ENCODE measurements around the gene DNMT3L. TPM values are rescaled to one million over a fixed set of nuclear protein-coding genes. Genes with fewer than 3 reads are reported as not detected.

The DNMT3L gene
- total and polyA plus RNA-seq, 2 experiments from 2014 or later = 0.27 TPM; not detected in 1

DNA sequence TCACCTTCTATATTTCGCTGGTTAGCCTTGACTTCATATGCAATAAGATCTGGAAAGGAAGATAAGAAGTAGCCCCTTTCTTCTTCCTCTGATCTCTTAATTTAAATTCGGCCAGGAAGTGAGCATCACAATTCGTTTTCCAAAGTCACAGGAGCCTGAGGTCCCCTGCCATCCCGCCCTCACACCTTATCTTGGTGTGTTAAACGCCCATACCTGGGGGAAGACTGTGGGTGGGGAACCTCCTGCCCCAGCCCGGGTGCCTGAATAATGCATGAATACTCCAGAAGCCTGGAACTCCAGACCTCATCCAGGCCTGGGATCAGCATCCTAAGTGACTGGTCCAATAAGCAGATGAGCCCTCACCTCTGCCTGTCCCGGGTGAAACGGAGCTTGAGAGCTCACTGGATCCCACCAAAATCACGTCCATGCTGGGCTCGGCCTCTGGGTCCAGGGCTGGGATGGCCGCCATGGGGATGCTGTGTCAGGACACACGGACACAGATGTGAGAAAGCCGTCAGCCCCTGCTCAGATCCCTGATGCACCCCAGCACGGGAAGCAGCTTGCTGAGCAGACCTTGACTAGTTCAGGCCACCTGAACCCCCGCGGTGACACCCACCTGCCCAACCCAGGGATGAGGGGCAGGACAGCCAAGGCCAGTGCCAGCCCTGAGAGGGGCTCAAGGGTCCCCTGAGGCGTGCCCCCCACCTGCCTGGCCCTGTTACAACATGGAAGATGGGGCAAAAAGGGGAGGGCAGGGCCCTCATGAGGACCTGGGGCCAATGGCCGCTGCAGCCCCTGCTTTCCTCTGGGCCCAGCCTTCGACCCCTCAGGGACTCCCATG lies 686 bp downstream of the DNMT3L start (continued):
- TF ChIP-seq CTCF (conservative IDR thresholded peaks at IDR 0.05; ENCODE audit: low read depth in 2 of 2) = no peak
- no peak for TF ChIP-seq EZH2 (IDR thresholded peaks at IDR 0.05; ENCODE audit: low read depth, unreplicated experiment)
- TF ChIP-seq POLR2AphosphoS5 (IDR thresholded peaks at IDR 0.05; ENCODE audit: low read depth) = no peak
- TF ChIP-seq, protein P1, sequence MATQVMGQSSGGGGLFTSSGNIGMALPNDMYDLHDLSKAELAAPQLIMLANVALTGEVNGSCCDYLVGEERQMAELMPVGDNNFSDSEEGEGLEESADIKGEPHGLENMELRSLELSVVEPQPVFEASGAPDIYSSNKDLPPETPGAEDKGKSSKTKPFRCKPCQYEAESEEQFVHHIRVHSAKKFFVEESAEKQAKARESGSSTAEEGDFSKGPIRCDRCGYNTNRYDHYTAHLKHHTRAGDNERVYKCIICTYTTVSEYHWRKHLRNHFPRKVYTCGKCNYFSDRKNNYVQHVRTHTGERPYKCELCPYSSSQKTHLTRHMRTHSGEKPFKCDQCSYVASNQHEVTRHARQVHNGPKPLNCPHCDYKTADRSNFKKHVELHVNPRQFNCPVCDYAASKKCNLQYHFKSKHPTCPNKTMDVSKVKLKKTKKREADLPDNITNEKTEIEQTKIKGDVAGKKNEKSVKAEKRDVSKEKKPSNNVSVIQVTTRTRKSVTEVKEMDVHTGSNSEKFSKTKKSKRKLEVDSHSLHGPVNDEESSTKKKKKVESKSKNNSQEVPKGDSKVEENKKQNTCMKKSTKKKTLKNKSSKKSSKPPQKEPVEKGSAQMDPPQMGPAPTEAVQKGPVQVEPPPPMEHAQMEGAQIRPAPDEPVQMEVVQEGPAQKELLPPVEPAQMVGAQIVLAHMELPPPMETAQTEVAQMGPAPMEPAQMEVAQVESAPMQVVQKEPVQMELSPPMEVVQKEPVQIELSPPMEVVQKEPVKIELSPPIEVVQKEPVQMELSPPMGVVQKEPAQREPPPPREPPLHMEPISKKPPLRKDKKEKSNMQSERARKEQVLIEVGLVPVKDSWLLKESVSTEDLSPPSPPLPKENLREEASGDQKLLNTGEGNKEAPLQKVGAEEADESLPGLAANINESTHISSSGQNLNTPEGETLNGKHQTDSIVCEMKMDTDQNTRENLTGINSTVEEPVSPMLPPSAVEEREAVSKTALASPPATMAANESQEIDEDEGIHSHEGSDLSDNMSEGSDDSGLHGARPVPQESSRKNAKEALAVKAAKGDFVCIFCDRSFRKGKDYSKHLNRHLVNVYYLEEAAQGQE (IDR thresholded peaks at IDR 0.05; ENCODE audit: unreplicated experiment) = no peak

GRCh38 chr21:44260066-44260465 lies 1.6 kb downstream of the DNMT3L start:
- ATAC-seq = no peak
- no peak overlapping the region for H3K4me3 Mint-ChIP-seq
- Histone ChIP-seq H3K79me2 (replicated peaks; ENCODE audit: insufficient read depth) (no peaks in the 10 kb centered on the region), H3K4me3 (no peak overlapping the region), H2AFZ (no peak overlapping the region), H3K4me2 (no peak overlapping the region), H3K36me3 (ENCODE audit: insufficient read depth) (no peaks in the 10 kb centered on the region), H3K27me3 (ENCODE audit: insufficient read depth) (no peaks in the 10 kb centered on the region), H3K9me2 (ENCODE audit: insufficient read depth) (no peaks in the 10 kb centered on the region), H4K20me1 (replicated peaks; ENCODE audit: insufficient read depth) (no peaks in the 10 kb centered on the region), H3K27ac (ENCODE audit: low read depth) (no peak overlapping the region), H3K4me1 (ENCODE audit: insufficient read depth) (no peaks in the 10 kb centered on the region; the same call in 1 of the 2 replicates), H3F3A (replicated peaks; ENCODE audit: low read depth) (no peaks in the 10 kb centered on the region)
- no peak for DNase-seq (ENCODE audit: low spot score)
- H3K36me3 Mint-ChIP-seq (ENCODE audit: low read depth) = no peaks in the 10 kb centered on the region
- H3K27ac Mint-ChIP-seq = no peak overlapping the region
- no peaks in the 10 kb centered on the region for H3K9me3 Mint-ChIP-seq
- peaks cover 4% of the 10 kb centered on the region; the same call in 2 of the 3 replicates for H3K4me1 Mint-ChIP-seq
- peaks cover 6% of the 10 kb centered on the region for H3K27me3 Mint-ChIP-seq (ENCODE audit: insufficient read depth, low read depth, poor library complexity)
- no peak for TF ChIP-seq ZNF331 (CRISPR knock-in tag; IDR thresholded peaks at IDR 0.05; ENCODE audit: low read depth)
- TF ChIP-seq, protein P2, sequence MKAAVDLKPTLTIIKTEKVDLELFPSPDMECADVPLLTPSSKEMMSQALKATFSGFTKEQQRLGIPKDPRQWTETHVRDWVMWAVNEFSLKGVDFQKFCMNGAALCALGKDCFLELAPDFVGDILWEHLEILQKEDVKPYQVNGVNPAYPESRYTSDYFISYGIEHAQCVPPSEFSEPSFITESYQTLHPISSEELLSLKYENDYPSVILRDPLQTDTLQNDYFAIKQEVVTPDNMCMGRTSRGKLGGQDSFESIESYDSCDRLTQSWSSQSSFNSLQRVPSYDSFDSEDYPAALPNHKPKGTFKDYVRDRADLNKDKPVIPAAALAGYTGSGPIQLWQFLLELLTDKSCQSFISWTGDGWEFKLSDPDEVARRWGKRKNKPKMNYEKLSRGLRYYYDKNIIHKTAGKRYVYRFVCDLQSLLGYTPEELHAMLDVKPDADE (IDR thresholded peaks at IDR 0.05) = no peak
- TF ChIP-seq, protein P3, sequence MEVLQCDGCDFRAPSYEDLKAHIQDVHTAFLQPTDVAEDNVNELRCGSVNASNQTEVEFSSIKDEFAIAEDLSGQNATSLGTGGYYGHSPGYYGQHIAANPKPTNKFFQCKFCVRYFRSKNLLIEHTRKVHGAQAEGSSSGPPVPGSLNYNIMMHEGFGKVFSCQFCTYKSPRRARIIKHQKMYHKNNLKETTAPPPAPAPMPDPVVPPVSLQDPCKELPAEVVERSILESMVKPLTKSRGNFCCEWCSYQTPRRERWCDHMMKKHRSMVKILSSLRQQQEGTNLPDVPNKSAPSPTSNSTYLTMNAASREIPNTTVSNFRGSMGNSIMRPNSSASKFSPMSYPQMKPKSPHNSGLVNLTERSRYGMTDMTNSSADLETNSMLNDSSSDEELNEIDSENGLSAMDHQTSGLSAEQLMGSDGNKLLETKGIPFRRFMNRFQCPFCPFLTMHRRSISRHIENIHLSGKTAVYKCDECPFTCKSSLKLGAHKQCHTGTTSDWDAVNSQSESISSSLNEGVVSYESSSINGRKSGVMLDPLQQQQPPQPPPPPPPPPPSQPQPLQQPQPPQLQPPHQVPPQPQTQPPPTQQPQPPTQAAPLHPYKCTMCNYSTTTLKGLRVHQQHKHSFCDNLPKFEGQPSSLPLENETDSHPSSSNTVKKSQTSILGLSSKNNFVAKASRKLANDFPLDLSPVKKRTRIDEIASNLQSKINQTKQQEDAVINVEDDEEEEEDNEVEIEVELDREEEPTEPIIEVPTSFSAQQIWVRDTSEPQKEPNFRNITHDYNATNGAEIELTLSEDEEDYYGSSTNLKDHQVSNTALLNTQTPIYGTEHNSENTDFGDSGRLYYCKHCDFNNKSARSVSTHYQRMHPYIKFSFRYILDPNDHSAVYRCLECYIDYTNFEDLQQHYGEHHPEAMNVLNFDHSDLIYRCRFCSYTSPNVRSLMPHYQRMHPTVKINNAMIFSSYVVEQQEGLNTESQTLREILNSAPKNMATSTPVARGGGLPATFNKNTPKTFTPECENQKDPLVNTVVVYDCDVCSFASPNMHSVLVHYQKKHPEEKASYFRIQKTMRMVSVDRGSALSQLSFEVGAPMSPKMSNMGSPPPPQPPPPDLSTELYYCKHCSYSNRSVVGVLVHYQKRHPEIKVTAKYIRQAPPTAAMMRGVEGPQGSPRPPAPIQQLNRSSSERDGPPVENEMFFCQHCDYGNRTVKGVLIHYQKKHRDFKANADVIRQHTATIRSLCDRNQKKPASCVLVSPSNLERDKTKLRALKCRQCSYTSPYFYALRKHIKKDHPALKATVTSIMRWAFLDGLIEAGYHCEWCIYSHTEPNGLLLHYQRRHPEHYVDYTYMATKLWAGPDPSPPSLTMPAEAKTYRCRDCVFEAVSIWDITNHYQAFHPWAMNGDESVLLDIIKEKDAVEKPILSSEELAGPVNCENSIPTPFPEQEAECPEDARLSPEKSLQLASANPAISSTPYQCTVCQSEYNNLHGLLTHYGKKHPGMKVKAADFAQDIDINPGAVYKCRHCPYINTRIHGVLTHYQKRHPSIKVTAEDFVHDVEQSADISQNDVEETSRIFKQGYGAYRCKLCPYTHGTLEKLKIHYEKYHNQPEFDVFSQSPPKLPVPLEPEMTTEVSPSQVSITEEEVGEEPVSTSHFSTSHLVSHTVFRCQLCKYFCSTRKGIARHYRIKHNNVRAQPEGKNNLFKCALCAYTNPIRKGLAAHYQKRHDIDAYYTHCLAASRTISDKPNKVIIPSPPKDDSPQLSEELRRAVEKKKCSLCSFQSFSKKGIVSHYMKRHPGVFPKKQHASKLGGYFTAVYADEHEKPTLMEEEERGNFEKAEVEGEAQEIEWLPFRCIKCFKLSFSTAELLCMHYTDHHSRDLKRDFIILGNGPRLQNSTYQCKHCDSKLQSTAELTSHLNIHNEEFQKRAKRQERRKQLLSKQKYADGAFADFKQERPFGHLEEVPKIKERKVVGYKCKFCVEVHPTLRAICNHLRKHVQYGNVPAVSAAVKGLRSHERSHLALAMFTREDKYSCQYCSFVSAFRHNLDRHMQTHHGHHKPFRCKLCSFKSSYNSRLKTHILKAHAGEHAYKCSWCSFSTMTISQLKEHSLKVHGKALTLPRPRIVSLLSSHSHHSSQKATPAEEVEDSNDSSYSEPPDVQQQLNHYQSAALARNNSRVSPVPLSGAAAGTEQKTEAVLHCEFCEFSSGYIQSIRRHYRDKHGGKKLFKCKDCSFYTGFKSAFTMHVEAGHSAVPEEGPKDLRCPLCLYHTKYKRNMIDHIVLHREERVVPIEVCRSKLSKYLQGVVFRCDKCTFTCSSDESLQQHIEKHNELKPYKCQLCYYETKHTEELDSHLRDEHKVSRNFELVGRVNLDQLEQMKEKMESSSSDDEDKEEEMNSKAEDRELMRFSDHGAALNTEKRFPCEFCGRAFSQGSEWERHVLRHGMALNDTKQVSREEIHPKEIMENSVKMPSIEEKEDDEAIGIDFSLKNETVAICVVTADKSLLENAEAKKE (CRISPR knock-in tag; IDR thresholded peaks at IDR 0.05) = no peak
- TF ChIP-seq JUNB (IDR thresholded peaks at IDR 0.05; ENCODE audit: unreplicated experiment) = no peak
- TF ChIP-seq ZNF114 (CRISPR knock-in tag; IDR thresholded peaks at IDR 0.05) = no peak
- TF ChIP-seq EZH2 (IDR thresholded peaks at IDR 0.05; ENCODE audit: low read depth, unreplicated experiment) = no peak

Measured in GM23338 (cell line).